NCI-H2029 (cell line): ENCODE data around the gene PPP1R12C.

ENCODE experiments used
- DNase-seq: peaks from one replicate; lab custom pipeline; 2025; lab: John Stamatoyannopoulos, UW

PPP1R12C gene

DNA sequence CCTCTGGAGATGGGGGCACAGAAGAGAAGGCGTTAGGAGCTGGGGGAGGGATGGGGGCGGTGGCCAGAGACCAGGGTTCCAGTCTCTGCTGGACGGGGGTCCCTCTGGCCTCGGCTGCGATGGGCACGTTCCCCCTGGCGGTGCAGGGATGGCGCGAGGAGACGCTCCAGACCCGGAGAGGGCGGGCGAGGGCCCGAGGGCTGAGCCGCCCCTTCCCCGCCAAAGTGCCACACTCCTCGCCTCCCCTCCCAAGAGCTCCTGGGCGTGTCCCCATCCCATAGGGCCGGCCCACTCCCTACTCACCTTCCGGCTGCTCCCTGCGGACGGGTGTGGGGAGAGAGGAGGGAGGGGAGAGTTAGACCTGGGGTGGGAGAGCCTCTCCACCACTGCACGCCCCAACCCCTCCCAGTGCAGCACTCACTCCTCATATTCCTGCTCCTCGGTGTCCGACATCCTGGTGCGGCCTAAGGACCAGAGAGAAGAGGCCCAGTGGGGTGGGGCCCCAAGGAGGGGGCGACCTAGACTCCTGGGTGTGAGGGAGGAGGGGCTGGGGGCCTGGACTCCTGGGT is 29.4 kb upstream of the PPP1R12C start:
- DNase-seq = no peak

DNA sequence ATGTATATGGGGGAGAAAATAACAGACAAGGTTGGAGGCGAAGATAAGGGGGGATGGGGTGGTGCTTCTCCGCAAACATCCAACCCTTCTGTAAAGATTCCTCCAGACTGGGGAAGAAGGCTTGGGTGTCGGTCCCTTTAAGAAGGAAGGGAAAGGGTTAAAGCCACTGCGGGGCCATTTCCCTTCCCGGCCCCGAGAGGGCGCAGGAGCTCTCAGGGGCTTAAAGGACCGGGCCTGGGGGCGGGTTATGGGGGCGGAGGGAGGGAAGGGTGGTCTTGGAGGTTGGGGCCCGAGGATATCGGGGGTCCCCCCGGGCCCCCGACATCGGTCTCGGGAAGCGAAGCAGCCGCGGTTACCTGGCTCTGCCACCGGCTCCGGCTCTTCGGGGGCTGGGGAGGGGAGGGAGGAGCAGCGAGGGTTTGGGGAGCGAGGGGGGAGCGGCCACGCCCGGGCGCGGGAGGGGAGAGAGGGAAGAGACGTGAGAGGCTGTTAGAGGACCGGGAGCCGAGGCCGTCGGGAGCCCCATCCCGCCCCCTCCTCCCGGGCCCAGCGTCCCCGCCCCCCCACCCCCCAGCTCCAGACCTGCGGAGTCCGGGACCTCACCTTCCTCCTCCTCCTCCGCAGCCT is 28.8 kb upstream of the PPP1R12C start:
- peak; percentile 16 for DNase-seq

DNA sequence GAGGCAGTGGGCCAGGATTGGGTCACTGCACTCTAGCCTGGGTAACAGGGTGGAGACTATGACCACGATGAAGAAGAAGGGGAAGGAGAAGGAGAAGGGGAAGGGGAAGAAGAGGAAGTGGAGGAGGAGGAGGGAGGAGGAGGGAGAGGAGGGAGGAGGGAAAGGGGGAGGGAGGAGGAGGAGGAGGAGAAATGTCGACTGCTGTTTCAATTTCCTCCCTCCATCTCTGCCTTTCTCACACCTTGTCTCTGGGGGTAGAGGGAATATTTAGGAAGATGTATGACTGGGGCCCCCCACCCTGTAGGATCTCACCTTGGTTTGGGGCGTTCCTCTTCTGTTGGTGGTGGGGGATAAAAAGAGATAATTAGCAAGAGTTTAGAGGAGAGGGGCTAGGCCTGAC is 27.8 kb upstream of the PPP1R12C start:
- no peak for DNase-seq

GRCh38 chr19:55141696-55142095 is 24.3 kb upstream of the PPP1R12C start:
- no peak for DNase-seq

DNA sequence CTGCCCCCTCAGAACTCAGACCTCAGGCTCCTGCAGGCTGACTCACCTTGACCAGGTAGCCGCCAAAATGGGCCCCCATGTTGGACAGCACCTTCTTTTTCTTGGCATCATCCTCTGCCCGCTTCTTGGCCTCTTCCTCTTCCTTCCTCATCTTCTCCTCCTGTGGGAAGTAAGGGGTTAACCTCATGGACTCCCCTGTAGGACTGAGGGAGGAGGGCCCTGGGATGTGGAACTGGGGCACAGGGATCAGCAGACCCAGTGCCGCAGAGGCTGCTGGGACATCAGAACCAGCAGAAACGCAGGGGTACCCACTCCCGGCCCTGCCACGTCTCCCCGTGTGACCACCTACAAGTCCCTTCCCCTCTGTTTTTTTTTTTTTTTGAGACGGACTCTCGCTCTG is 20.5 kb upstream of the PPP1R12C start:
- DNase-seq = no peak

GRCh38 chr19:55136399-55137102 is 19.1 kb upstream of the PPP1R12C start:
- DNase-seq = no peak

DNA sequence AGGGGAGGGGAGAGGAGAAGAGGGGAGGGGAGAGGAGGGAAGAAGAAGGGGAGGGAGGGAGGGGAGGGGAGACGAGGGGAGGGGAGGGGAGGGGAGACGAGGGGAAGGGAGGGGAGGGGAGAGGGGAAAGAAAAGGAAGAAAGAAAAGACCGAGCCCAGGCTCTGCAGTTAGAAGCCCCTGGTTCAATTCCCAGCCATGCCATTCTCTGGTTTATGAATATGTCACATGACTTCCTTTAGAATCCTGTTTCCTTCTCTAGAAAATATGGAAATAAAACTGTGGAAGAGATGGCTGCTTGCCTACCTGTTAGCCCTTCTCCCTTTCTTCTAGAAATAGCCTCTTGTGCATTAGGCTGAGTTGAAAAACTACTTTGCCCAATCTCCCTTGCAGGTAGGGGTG is 17.3 kb upstream of the PPP1R12C start:
- DNase-seq = no peak

DNA sequence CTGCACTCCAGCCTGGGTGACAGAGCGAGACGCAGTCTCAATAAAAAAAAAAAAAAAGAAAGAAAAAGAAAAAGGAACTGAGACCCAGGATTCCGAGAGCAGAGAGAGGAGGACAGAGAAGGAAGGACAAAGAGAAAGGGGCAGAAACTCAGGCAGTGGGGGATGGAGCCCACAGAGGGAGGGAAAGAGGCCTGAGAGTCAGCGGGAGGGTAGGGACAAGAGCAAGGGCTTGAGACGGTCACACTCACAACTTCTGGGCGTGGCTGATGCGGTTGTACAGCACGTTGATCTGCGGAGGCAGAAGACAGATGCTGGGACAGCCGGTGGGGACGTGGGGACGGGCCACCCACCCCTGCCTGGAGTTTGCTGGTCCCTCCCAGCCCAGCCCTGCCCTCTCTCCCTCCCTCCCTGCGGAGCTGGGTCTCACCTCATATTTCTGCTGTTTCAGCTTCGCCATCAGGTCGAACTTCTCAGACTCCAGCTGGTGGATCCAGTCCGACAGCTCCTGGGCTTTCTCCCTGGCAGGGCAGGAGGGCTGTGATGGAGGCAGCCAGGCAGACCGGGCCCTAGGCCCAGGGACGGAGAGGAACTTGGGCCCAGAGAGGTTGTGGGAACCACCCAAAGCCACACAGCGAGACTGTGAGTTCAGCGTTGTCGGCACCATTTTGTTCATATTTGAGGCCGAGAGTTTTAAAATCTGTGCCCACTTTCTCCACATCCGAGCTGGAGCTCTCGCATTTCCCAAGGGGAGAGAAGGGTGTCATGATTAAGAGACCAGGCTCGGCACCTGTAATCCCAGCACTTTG is 16.4 kb upstream of the PPP1R12C start:
- DNase-seq = no peak

GRCh38 chr19:55132453-55133129 is 15.2 kb upstream of the PPP1R12C start:
- DNase-seq = no peak

- no peak for DNase-seq
Measured at GRCh38 chr19:55131421-55131820, 14.0 kb upstream of the PPP1R12C start.

GRCh38 chr19:55119053-55119452 is 1.6 kb upstream of the PPP1R12C start:
- DNase-seq = no peak

DNA sequence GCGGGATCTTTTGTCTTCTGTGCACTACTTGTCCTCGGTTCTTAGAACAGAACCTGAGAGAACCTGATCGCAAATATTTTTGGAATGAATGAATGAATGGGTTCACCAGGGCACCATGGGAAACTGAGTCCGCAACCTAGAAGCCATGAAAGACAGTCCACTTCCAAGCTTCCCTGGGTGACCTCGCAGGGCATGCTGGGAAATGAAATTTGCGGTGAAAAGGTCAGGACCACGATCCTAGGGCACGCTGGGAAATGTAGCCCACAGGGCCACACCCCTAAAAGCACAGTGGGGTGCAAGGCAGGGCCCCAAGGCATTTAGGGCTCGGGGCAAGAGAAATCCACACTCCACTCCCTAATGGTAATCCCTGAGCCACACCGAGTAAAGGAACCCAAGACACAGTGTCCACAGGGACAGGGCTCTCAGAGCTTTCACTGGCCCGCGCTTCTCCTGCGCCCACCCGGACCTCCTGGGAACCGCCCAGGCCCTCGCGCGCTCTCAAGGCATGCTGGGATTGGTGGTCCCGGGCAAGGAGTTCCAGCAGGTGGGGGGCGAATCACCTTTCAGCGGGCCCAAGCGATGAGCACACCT is 1.1 kb upstream of the PPP1R12C start:
- DNase-seq = no peak

DNA sequence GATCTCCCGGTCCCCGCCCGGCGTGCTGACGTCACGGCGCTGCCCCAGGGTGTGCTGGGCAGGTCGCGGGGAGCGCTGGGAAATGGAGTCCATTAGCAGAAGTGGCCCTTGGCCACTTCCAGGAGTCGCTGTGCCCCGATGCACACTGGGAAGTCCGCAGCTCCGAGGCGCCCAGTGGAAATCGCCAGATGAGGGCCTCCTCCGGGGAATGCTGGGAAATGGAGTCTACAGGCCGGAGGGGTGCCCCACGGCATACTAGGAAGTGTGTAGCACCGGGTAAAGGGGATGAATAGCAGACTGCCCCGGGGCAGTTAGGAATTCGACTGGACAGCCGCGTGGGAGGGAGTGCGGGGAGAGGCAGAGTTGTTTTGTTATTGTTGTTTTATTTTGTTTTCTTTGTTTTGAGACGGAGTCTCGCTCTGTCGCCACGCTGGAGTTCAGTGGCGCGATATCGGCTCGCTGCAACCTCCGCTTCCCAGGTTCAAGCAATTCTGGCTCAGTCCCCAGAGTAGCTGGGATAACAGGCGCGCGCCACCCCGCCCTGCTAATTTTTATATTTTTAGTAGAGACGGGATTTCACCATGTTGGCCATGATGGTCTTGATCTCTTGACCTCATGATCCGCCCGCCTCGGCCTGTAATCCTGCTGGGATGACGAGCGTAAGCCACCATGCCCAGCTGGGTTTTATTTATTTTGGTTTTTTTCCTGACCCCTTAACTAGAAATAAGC is 390 bp upstream of the PPP1R12C start:
- peak; percentile 98 for DNase-seq

DNA sequence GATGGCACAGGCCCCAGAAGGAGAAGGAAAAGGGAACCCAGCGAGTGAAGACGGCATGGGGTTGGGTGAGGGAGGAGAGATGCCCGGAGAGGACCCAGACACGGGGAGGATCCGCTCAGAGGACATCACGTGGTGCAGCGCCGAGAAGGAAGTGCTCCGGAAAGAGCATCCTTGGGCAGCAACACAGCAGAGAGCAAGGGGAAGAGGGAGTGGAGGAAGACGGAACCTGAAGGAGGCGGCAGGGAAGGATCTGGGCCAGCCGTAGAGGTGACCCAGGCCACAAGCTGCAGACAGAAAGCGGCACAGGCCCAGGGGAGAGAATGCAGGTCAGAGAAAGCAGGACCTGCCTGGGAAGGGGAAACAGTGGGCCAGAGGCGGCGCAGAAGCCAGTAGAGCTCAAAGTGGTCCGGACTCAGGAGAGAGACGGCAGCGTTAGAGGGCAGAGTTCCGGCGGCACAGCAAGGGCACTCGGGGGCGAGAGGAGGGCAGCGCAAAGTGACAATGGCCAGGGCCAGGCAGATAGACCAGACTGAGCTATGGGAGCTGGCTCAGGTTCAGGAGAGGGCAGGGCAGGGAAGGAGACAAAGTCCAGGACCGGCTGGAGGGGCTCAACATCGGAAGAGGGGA is 1.1 kb downstream of the PPP1R12C start:
- no peak for DNase-seq

- DNase-seq = no peak
Measured at GRCh38 chr19:55115446-55116065, 1.9 kb downstream of the PPP1R12C start.

GRCh38 chr19:55114566-55115145 is 2.8 kb downstream of the PPP1R12C start:
- no peak for DNase-seq

- DNase-seq = no peak
Measured at GRCh38 chr19:55113570-55114039, 3.8 kb downstream of the PPP1R12C start.

GRCh38 chr19:55112777-55113569 is 4.5 kb downstream of the PPP1R12C start:
- no peak for DNase-seq
